HG03432 (cell line): Measurements from ENCODE around the gene CHRNA7.

ENCODE experiments used
- ATAC-seq: cut with Tn5 transposase; IDR thresholded peaks from one replicate; pipeline ENCODE4 v1.9.1; 2021; ENCODE audit warnings: mild to moderate bottlenecking, moderate library complexity; ENCODE audit not compliant: unreplicated experiment

CHRNA7 gene

DNA sequence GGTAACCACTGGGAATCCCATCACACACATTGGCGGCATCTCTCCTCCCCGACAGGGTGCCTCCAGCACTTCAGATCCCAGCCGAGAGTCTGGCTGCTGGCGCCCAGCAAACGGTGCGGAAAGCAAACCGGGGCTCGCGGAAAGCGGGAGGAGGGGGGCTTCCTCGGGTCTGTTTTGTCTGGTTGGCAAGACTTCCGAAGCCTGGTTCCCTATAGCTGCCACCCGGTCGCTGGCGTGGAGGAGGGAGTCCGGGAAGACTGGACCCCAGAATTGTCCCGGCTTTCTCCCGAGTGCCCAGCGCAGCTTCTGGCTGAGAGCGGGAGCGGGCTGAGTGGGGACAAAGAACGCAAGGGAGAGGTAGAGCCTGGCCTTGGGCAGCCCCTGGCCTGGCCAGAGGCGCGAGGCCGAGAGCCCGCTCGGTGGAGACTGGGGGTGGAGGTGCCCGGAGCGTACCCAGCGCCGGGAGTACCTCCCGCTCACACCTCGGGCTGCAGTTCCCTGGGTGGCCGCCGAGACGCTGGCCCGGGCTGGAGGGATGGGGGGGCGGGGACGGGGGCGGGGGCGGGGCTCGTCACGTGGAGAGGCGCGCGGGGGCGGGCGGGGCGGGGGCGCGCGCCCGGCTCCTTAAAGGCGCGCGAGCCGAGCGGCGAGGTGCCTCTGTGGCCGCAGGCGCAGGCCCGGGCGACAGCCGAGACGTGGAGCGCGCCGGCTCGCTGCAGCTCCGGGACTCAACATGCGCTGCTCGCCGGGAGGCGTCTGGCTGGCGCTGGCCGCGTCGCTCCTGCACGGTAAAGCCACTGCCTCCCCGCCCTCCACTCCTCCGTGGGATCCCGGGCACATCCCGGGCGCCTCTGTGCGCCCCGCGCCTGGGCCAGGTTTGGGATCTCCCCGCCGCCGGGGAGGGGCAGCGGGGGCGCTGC, at the start of gene CHRNA7:
Gene CHRNA7 (plus strand): TSS at position 654 of the 920 bp plus-strand sequence. CDS start 80 bp downstream, at position 734.
- peak; percentile 84 for ATAC-seq

GRCh38 chr15:31985607-31986006, 44.7 kb upstream of the CHRNA7 start:
- no peak for ATAC-seq

GRCh38 chr15:31993062-31993461, 37.3 kb upstream of the CHRNA7 start:
- no peak for ATAC-seq

DNA sequence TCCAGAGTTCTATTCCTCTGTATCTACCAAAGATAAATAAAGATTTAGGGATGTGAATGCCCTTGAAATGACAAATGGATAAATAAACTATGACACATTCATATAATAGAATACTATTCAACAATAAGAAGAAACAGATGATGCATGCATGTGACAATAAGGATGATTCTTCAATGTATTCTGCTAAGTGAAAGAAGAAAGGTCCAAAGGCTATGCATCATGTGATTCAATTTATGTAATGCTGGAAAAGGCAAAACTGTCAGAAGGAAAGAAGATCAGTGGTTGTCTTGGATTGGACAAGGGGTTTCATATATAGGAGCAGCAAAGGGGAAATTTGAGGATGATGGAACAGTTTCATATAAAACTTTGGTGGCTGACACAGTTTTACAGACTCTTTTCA, 32.6 kb upstream of the CHRNA7 start:
- no peak for ATAC-seq

GRCh38 chr15:32003558-32003957, 26.8 kb upstream of the CHRNA7 start:
- no peak for ATAC-seq

- ATAC-seq: no peak
Observed at GRCh38 chr15:32004249-32004648, 26.1 kb upstream of the CHRNA7 start.

DNA sequence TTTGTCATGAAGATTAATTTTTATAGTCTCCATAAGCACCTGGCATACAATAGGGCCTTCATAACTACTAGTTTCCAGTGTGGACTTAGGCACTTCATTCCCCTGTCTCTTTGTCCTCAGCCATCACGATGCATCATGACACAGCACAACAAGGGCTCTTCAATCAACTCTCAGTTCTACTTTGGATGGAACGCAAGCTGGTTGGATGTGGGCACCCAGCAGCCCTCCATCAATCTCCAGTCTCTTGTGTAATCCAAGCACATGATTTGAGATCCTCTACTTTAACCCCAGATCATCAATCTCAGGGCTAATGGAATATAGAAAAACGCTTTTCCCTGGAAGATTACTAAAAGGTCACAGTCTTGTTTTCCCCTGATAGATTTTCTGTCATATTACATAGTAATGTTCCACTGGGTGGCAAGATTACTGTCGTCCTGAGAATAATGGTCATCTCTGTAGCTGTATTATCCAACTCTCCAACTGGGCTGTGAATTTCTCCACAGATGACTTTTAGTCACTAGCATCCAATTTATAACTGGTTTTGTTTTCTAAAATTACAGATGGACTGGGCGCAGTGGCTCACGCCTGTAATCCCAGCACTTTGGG, 22.9 kb upstream of the CHRNA7 start:
- ATAC-seq: no peak

- ATAC-seq: no peak
Observed at GRCh38 chr15:32014953-32015352, 15.4 kb upstream of the CHRNA7 start.

DNA sequence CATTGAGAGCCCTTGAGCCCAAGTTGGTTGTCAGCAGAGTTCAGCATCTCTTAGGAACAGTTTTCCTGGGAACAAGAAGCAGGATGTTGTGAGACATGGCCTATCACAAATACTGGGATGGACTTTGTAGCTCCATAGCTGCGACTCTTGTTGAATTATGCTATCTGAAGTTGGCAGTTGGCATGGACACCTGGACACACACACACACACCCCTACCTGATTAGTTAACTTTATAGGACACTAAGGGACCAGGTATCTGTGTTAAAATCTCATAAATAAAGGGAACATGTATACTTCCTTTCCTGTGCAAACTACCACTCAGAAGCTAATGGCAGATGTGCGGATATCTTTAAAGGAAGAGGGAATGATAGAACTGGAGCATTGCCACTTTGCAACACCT, 10.2 kb upstream of the CHRNA7 start:
- ATAC-seq: no peak

DNA sequence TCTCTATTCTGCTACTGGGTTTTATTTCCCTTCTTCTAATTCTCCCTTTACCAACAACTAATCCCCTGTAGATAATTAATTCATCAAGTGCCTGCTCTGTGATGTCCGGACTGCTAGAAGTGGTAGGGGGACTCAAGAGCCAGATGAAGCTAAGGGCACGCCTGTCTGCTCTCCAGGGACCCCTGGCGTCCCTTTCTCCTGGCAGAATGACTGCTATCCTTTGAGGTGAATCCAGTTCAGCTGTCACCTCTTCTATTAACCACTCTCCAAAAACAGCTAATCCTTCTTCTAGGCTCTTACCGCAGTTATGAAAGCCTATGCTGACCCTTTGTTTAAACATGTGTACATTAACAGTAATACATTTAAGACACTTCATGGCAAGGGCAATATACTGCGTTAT, 1.4 kb upstream of the CHRNA7 start:
- ATAC-seq: no peak

GRCh38 chr15:32029409-32029861, 880 bp upstream of the CHRNA7 start:
- ATAC-seq: no peak

DNA sequence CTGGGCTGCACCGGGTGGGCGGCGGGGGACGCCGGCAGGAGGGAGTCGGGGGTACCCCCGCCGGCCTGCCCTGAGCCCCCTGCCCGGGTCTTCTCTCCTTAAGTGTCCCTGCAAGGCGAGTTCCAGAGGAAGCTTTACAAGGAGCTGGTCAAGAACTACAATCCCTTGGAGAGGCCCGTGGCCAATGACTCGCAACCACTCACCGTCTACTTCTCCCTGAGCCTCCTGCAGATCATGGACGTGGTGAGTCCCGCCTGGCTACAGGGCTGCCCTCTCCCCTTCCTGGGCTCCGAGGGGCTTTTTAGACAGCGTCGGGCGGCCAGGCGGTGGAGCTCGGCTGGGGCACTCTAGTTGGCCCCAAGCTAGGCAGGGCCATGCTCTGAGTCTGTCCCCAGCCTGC, 480 bp downstream of the CHRNA7 start:
- no peak for ATAC-seq

DNA sequence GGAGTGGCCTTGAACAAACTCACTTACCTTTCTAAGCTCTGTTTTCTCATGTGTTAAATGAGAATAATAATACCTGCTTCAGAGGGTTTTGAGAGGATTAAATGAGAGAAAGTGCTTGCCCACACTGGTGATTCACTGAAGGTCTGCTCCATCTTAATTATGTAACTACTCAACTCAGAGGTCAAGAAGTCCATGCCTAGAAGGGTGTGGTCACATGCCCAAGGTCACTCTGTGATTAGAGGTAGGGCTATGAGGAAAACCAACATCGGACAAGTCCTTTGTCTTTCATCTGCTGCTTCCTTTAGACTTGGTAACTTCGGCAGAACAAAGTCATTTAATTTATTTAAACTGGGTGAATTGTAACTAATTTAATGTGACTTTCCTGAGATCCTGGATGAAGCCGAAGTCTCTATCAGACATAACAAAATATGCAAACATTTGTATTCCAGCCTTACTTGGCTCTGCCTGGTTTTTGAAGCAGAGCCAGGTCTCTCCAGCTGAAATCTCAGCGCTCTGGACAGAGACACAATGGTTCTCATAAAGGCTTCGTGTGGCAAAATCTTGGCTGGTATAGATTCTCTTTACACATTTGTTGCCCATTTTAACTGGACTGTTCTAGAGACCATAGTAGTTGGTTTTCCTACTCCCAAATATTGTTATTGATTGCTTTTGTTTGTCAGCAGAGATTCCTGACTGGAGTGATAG, 3.0 kb downstream of the CHRNA7 start:
- no peak for ATAC-seq

DNA sequence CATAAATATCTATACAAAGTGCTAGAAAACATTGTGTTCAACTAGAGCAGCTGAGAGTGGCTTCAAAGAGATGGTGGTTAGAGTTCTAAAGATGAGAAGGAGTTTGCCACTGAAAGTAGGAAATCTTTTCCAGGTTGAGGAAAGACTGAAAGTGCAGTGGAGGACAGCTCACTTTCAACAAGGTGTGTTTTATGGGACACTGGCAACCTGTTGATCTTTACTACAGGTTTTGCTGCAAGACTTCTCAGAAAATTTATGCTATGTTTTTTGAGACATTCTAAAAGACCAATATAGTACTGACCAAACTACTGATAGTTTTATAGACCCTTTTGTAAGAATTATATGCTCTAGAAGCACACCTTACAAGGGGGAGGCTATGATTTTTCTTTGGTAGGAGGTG, 3.8 kb downstream of the CHRNA7 start:
- no peak for ATAC-seq

GRCh38 chr15:32035285-32035684, 5.0 kb downstream of the CHRNA7 start:
- ATAC-seq: no peak

- no peak for ATAC-seq
Observed at GRCh38 chr15:32036971-32037370, 6.7 kb downstream of the CHRNA7 start.

DNA sequence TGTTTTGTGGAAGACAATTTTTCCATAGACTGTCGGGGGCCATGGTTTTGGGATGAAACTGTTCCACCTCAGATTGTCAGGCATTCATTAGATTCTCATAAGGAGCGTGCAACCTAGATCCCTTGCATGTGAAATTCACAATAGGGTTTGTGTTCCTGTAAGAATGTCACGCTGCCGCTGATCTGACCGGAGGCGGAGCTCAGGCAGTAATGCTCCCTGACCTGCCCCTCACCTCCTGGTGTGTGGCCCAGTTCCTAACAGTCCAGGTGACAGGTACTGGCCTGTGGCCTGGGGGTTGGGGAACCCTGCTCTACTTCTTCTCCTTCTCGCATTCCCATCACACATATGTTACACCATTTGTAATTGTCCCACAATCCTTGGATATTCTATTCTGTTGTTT, 11.0 kb downstream of the CHRNA7 start:
- no peak for ATAC-seq

DNA sequence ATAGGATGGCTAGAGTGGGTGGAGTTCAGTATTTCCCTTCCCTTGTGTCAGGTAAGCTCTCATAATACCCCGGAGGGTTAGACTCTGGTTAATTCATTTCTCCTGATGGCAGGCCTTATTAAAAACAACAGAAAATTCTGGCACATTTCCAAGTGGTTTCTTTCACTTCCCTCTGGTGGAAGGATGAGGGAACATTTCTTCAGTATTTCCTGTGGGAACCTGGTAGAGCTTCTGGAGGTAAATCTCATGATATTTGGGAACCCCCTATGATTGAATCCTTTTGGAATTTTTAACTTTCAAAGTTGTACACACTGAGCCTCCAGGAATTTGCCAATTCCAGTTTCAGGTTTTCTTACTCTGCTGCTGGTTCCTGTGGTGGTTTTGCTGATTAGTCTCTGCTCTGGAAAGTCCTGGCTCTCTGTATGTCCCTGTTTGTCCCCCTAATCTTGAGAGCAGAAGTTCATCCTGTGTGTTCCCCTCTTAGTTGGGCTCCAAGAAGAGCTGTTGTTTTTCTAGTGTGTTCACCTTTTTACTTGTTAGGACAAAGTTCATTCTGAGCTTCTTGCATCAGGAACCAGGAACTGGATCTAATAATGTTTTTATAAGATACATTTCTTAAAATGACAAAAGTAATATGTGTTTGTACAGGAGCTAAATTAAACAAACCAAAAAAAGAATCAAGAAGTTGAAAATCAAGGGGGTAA, 12.1 kb downstream of the CHRNA7 start:
- ATAC-seq: no peak

- no peak for ATAC-seq
Observed at GRCh38 chr15:32053719-32054118, 23.4 kb downstream of the CHRNA7 start.

- no peak for ATAC-seq
Observed at GRCh38 chr15:32057876-32058425, 27.6 kb downstream of the CHRNA7 start.

DNA sequence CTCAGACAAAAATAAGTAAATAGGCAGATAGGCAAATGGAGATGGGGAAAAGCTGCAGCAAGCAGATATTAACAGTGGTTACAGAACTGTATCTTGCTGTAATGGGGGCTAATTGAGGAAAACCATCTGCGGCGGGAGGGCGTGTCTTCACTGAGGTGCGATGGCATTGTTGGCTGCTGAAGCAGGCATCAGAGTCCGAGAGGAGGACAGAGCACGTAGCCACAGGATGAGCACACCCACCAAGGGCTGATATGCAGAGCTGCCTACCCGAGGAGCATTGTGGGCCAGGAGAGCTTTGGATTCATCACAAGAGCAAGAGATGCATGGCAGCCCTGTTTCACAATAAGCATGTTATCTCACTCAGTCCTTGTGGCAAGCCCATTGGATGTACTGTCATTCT, 30.4 kb downstream of the CHRNA7 start:
- ATAC-seq: no peak
